ENCODE data around the gene PALLD. TPM values are rescaled to one million over a fixed set of nuclear protein-coding genes. Genes with fewer than 3 reads are reported as not detected.

Gene PALLD
- total and polyA plus RNA-seq, 2 of the 13 experiments (the other 11 are each of a cell fraction or from before 2014, with no cell fraction given), result 0.50 to 1.5 TPM

DNA sequence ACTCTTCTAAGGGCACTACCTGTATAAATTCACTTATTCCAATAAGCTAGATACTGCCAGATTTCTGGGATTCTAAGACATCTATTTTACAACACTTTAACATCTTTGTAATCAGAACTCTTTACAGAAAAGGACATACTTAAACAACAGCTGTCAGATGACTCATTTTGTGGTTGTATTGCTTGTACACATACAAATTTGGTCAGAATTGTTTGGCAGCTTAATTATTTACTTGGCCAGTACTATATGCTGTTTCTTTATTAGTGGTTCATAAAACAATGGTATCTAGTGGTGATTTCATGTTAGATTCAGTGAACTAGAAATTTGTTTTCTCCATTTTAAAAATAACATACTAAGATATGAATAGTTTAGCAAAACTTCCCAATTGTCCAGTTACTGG lies 27.2 kb downstream of the PALLD start (continued):
- TF ChIP-seq, protein P1, sequence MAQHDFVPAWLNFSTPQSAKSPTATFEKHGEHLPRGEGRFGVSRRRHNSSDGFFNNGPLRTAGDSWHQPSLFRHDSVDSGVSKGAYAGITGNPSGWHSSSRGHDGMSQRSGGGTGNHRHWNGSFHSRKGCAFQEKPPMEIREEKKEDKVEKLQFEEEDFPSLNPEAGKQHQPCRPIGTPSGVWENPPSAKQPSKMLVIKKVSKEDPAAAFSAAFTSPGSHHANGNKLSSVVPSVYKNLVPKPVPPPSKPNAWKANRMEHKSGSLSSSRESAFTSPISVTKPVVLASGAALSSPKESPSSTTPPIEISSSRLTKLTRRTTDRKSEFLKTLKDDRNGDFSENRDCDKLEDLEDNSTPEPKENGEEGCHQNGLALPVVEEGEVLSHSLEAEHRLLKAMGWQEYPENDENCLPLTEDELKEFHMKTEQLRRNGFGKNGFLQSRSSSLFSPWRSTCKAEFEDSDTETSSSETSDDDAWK (CRISPR knock-in tag; IDR thresholded peaks at IDR 0.05), result no peak
- TF ChIP-seq, protein P2, sequence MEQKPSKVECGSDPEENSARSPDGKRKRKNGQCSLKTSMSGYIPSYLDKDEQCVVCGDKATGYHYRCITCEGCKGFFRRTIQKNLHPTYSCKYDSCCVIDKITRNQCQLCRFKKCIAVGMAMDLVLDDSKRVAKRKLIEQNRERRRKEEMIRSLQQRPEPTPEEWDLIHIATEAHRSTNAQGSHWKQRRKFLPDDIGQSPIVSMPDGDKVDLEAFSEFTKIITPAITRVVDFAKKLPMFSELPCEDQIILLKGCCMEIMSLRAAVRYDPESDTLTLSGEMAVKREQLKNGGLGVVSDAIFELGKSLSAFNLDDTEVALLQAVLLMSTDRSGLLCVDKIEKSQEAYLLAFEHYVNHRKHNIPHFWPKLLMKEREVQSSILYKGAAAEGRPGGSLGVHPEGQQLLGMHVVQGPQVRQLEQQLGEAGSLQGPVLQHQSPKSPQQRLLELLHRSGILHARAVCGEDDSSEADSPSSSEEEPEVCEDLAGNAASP (CRISPR knock-in tag; IDR thresholded peaks at IDR 0.05; ENCODE audit: borderline replicate concordance), result no peak
- no peak for TF ChIP-seq HNRNPLL (IDR thresholded peaks at IDR 0.05; ENCODE audit: low read depth, low read length, poor library complexity, severe bottlenecking)

DNA sequence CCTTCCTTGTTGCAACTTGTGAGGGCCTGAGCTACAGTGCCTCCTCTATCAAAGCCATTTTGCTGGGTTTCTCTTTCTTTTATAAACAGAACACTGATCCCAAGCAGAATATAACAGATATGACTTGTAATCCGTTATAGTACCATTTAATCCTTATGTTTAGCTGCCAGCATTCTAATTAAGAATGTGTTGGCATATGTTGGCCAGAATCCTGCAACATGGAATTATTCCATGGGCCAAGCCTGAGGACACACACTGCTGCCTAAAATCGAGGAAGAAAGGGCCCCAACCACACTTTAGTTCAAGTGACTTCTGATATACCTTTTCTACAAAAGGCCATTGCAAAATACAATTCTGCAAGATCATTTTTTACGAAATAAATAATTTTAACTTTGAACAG lies 28.0 kb downstream of the PALLD start:
- POLR2A ChIA-PET, result no interaction called here
- in situ Hi-C loops (cut with HindIII; ENCODE audit: extremely low pct_ligation_motif_present, low pct_unique_long_range_greater_than_20kb), result no loop called here
- Histone ChIP-seq H3K36me3 (replicated peaks in 1 of 2; ENCODE audit: control insufficient read depth in 1 of 2, insufficient read depth in 2 of 2, low read length in 2 of 2) (no peaks in the 10 kb centered on the region), H3K4me2 (ENCODE audit: low read depth, low read length) (no peak overlapping the region), H3K9me3 (ENCODE audit: low read length) (no peaks in the 10 kb centered on the region), H4K20me1 (ENCODE audit: insufficient read depth, low read length) (no peaks in the 10 kb centered on the region), H3K4me1 (ENCODE audit: insufficient read depth, low read length) (no peaks in the 10 kb centered on the region), H3K4me3 (replicated peaks in 1 of 3; ENCODE audit: insufficient read depth in 1 of 3, low read depth in 2 of 3, low read length in 3 of 3) (no peak overlapping the region), H2AFZ (ENCODE audit: low read length) (no peak overlapping the region), H3K9ac (ENCODE audit: insufficient read depth, low read depth, low read length) (no peak overlapping the region), H3K27ac (ENCODE audit: extremely low read length, insufficient read depth, low read length) (no peak overlapping the region), H3K79me2 (ENCODE audit: insufficient read depth, low read length) (no peaks in the 10 kb centered on the region), H3K27me3 (ENCODE audit: control insufficient read depth in 1 of 2, insufficient read depth in 2 of 2, low read length in 2 of 2) (no peaks in the 10 kb centered on the region)
- 0% methylated on average over 3 of the region's 3 CpGs for WGBS (ENCODE audit: low lambda C conversion rate)
- CTCF ChIA-PET (ENCODE audit: low intra/inter-chr PET ratio, low total read pairs), result no interaction called here
- DNase-seq (ENCODE audit: low spot score), result no peak
- no peak for FAIRE-seq
- intact Hi-C loops (cut with micrococcal nuclease; ENCODE audit: unreplicated experiment), result no loop called here
- ATAC-seq, result no peak
- no TSS peak for BruUV-seq (replicated peaks)
- TF ChIP-seq, protein P3, sequence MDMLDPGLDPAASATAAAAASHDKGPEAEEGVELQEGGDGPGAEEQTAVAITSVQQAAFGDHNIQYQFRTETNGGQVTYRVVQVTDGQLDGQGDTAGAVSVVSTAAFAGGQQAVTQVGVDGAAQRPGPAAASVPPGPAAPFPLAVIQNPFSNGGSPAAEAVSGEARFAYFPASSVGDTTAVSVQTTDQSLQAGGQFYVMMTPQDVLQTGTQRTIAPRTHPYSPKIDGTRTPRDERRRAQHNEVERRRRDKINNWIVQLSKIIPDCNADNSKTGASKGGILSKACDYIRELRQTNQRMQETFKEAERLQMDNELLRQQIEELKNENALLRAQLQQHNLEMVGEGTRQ (IDR thresholded peaks at IDR 0.05; ENCODE audit: low read depth, low read length), result no peak
- TF ChIP-seq, protein P3 (CRISPR knock-in tag; IDR thresholded peaks at IDR 0.05; ENCODE audit: borderline replicate concordance), result no peak
- TF ChIP-seq SIN3A (IDR thresholded peaks at IDR 0.05; ENCODE audit: borderline replicate concordance, low read depth, low read length), result no peak
- no peak for TF ChIP-seq GLI4 (CRISPR knock-in tag; IDR thresholded peaks at IDR 0.05; ENCODE audit: borderline replicate concordance)
- no peak for TF ChIP-seq NFRKB (IDR thresholded peaks at IDR 0.05)
- TF ChIP-seq MIER3 (CRISPR knock-in tag; IDR thresholded peaks at IDR 0.05; ENCODE audit: borderline replicate concordance), result no peak
- TF ChIP-seq FLYWCH1 (CRISPR knock-in tag; IDR thresholded peaks at IDR 0.05), result no peak
- no peak for TF ChIP-seq ZNF781 (CRISPR knock-in tag; IDR thresholded peaks at IDR 0.05; ENCODE audit: borderline replicate concordance, not compliant biosample characterization)
- no peak for TF ChIP-seq ZNF367 (CRISPR knock-in tag; IDR thresholded peaks at IDR 0.05; ENCODE audit: borderline replicate concordance)
- TF ChIP-seq, protein P4, sequence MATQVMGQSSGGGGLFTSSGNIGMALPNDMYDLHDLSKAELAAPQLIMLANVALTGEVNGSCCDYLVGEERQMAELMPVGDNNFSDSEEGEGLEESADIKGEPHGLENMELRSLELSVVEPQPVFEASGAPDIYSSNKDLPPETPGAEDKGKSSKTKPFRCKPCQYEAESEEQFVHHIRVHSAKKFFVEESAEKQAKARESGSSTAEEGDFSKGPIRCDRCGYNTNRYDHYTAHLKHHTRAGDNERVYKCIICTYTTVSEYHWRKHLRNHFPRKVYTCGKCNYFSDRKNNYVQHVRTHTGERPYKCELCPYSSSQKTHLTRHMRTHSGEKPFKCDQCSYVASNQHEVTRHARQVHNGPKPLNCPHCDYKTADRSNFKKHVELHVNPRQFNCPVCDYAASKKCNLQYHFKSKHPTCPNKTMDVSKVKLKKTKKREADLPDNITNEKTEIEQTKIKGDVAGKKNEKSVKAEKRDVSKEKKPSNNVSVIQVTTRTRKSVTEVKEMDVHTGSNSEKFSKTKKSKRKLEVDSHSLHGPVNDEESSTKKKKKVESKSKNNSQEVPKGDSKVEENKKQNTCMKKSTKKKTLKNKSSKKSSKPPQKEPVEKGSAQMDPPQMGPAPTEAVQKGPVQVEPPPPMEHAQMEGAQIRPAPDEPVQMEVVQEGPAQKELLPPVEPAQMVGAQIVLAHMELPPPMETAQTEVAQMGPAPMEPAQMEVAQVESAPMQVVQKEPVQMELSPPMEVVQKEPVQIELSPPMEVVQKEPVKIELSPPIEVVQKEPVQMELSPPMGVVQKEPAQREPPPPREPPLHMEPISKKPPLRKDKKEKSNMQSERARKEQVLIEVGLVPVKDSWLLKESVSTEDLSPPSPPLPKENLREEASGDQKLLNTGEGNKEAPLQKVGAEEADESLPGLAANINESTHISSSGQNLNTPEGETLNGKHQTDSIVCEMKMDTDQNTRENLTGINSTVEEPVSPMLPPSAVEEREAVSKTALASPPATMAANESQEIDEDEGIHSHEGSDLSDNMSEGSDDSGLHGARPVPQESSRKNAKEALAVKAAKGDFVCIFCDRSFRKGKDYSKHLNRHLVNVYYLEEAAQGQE (IDR thresholded peaks at IDR 0.05; ENCODE audit: borderline replicate concordance in 1 of 2, low read depth in 1 of 2, low read length in 2 of 2), result no peak
